ENCODE results near the gene PIP4K2B. TPM values are rescaled to one million over a fixed set of nuclear protein-coding genes. Genes with fewer than 3 reads are reported as not detected.

Gene PIP4K2B
- total and polyA plus RNA-seq, 4 donors = 16.1 to 42.3 (median 29.2) TPM

GRCh38 chr17:38786372-38786771, 13.0 kb downstream of the PIP4K2B start:
- no peak overlapping the region for H3K4me3 ChIP-seq
- no peak for TF ChIP-seq CTCF (IDR thresholded peaks at IDR 0.05; ENCODE audit: control extremely low read depth, extremely low read depth)
- ATAC-seq (ENCODE audit: insufficient read depth, low FRiP score) (no peak), DNase-seq (no peak)
- no peaks in the 10 kb centered on the region for H3K27me3 ChIP-seq (ENCODE audit: control insufficient read depth in 3 of 3, insufficient read depth in 3 of 3, low read length in 2 of 3)
- H3K36me3 ChIP-seq (ENCODE audit: control insufficient read depth in 4 of 4, insufficient read depth in 4 of 4, low read length in 4 of 4) = peaks cover 11 to 45% (median 30%) of the 10 kb centered on the region in 4 donors
- WGBS, 2 donors = 84 to 87% methylated on average over 6 of the region's 6 CpGs
- peaks cover 0 to 9% (median 0%) of the 10 kb centered on the region in 5 donors for H3K4me1 ChIP-seq (ENCODE audit: control insufficient read depth in 5 of 5, insufficient read depth in 5 of 5, low read length in 5 of 5)
- H3K9ac ChIP-seq (ENCODE audit: insufficient read depth in 1 of 2, low read length in 2 of 2) = no peak overlapping the region
- no peak overlapping the region for H3K27ac ChIP-seq (ENCODE audit: low read depth in 1 of 2, low read length in 1 of 2)
- H3K9me3 ChIP-seq (ENCODE audit: control insufficient read depth in 4 of 4, insufficient read depth in 3 of 4, low read length in 3 of 4) = no peaks in the 10 kb centered on the region

- Histone ChIP-seq H3K27me3 (ENCODE audit: control insufficient read depth in 3 of 3, insufficient read depth in 3 of 3, low read length in 2 of 3) (no peaks in the 10 kb centered on the region), H3K9me3 (ENCODE audit: control insufficient read depth in 4 of 4, insufficient read depth in 3 of 4, low read length in 3 of 4) (no peaks in the 10 kb centered on the region), H3K36me3 (ENCODE audit: control insufficient read depth in 4 of 4, insufficient read depth in 4 of 4, low read length in 4 of 4) (peaks cover 34 to 73% (median 59%) of the 10 kb centered on the region in 4 donors), H3K9ac (ENCODE audit: insufficient read depth in 1 of 2, low read length in 2 of 2) (no peak overlapping the region), H3K27ac (ENCODE audit: low read depth in 1 of 2, low read length in 1 of 2) (no peak overlapping the region), H3K4me3 (no peak overlapping the region), H3K4me1 (ENCODE audit: control insufficient read depth in 5 of 5, insufficient read depth in 5 of 5, low read length in 5 of 5) (peaks cover 0 to 2% (median 0%) of the 10 kb centered on the region in 5 donors)
- WGBS, 2 donors = 89 to 94% methylated on average over 3 of the region's 3 CpGs
- DNase-seq = no peak
- ATAC-seq (ENCODE audit: insufficient read depth, low FRiP score) = no peak
- no peak for TF ChIP-seq CTCF (IDR thresholded peaks at IDR 0.05; ENCODE audit: control extremely low read depth, extremely low read depth)
Observed at GRCh38 chr17:38783227-38783626, 16.1 kb downstream of the PIP4K2B start.

- H3K9me3 ChIP-seq (ENCODE audit: control insufficient read depth in 4 of 4, insufficient read depth in 3 of 4, low read length in 3 of 4) = no peaks in the 10 kb centered on the region
- no peak overlapping the region for H3K9ac ChIP-seq (ENCODE audit: insufficient read depth in 1 of 2, low read length in 2 of 2)
- 93 to 94% methylated on average over 23 of the region's 23 CpGs for WGBS, 2 donors
- H3K36me3 ChIP-seq (ENCODE audit: control insufficient read depth in 4 of 4, insufficient read depth in 4 of 4, low read length in 4 of 4) = peaks cover 45 to 76% (median 64%) of the 10 kb centered on the region in 4 donors
- H3K27ac ChIP-seq (ENCODE audit: low read depth in 1 of 2, low read length in 1 of 2) = no peak overlapping the region
- H3K27me3 ChIP-seq (ENCODE audit: control insufficient read depth in 3 of 3, insufficient read depth in 3 of 3, low read length in 2 of 3) = no peaks in the 10 kb centered on the region
- no peak for DNase-seq
- H3K4me1 ChIP-seq (ENCODE audit: control insufficient read depth in 5 of 5, insufficient read depth in 5 of 5, low read length in 5 of 5) = peaks cover 0 to 2% (median 0%) of the 10 kb centered on the region in 5 donors
- no peak for ATAC-seq (ENCODE audit: insufficient read depth, low FRiP score)
- TF ChIP-seq CTCF (IDR thresholded peaks at IDR 0.05; ENCODE audit: control extremely low read depth, extremely low read depth) = no peak
- H3K4me3 ChIP-seq = no peak overlapping the region
Observed at GRCh38 chr17:38779965-38780752, 19.2 kb downstream of the PIP4K2B start.

All from lung (tissue), 12 donors.